H9 (cell line): ENCODE results near the gene TMEM117. TPM values are rescaled to one million over a fixed set of nuclear protein-coding genes. Genes with fewer than 3 reads are reported as not detected.

Experiments
- DNase-seq: peaks from one replicate; pipeline ENCODE4 v3.0.0-alpha.2; 2017
- H2AFZ ChIP-seq: one replicate; pipeline ENCODE4 v1.6.1; 2013; ENCODE audit warnings: mild to moderate bottlenecking, low read length, control low read depth, moderate library complexity
- H2AK5ac ChIP-seq: 2 replicates; pipeline ENCODE4 v1.6.1; 2013; ENCODE audit warnings: low read length, control low read depth, mixed read lengths; ENCODE audit not compliant: insufficient read length
- H2BK120ac ChIP-seq: one replicate; pipeline ENCODE4 v1.6.1; 2013; ENCODE audit warnings: low read depth, mild to moderate bottlenecking, low read length, control low read depth, inconsistent platforms; ENCODE audit not compliant: poor library complexity, severe bottlenecking
- H2BK12ac ChIP-seq: 2 replicates; pipeline ENCODE4 v1.6.1; 2013; ENCODE audit warnings: low read length, control low read depth, mixed read lengths, low read depth; ENCODE audit not compliant: insufficient read length
- H2BK15ac ChIP-seq: 2 replicates; pipeline ENCODE4 v1.6.1; 2013; ENCODE audit warnings: low read depth, low read length, control low read depth
- H2BK20ac ChIP-seq: one replicate; pipeline ENCODE4 v1.6.1; 2013; ENCODE audit warnings: low read depth, mild to moderate bottlenecking, low read length, control low read depth, inconsistent platforms; ENCODE audit not compliant: poor library complexity, severe bottlenecking
- H2BK5ac ChIP-seq: 2 replicates; pipeline ENCODE4 v1.6.1; 2013; ENCODE audit warnings: low read length, control low read depth, mixed read lengths; ENCODE audit not compliant: insufficient read length
- H3K14ac ChIP-seq: 2 replicates; pipeline ENCODE4 v1.6.1; 2013; ENCODE audit warnings: low read length, control low read depth; ENCODE audit not compliant: insufficient read depth
- H3K18ac ChIP-seq: 2 replicates; pipeline ENCODE4 v1.6.1; 2013; ENCODE audit warnings: low read depth, mild to moderate bottlenecking, mixed read lengths, low read length, control low read depth; ENCODE audit not compliant: insufficient read length
- H3K23ac ChIP-seq: 2 replicates; pipeline ENCODE4 v1.6.1; 2013; ENCODE audit warnings: low read length, control low read depth, mixed read lengths, low read depth; ENCODE audit not compliant: insufficient read length
- H3K23me2 ChIP-seq: 2 replicates; pipeline ENCODE4 v1.6.1; 2013; ENCODE audit warnings: low read depth, mild to moderate bottlenecking, mixed read lengths, low read length, control low read depth; ENCODE audit not compliant: insufficient read length, poor library complexity, severe bottlenecking
- H3K27ac ChIP-seq: 2 replicates; pipeline ENCODE4 v1.5.1; 2013; ENCODE audit warnings: low read length, control low read depth, mixed read lengths, low read depth; ENCODE audit not compliant: insufficient read length
- H3K27me3 ChIP-seq: 2 replicates; pipeline ENCODE4 v1.6.1; 2013; ENCODE audit warnings: low read length, control low read depth, inconsistent platforms; ENCODE audit not compliant: insufficient read depth
- H3K4ac ChIP-seq: 2 replicates; pipeline ENCODE4 v1.6.1; 2013; ENCODE audit warnings: low read depth, mild to moderate bottlenecking, control low read depth, inconsistent platforms, low read length, moderate library complexity
- H3K4me1 ChIP-seq: 2 replicates; pipeline ENCODE4 v1.6.1; 2013; ENCODE audit warnings: low read length, control low read depth, inconsistent platforms; ENCODE audit not compliant: insufficient read depth
- H3K4me2 ChIP-seq: 2 replicates; pipeline ENCODE4 v1.6.1; 2013; ENCODE audit warnings: low read length, control low read depth, mixed read lengths; ENCODE audit not compliant: insufficient read length, insufficient read depth
- H3K56ac ChIP-seq: 2 replicates; pipeline ENCODE4 v1.6.1; 2013; ENCODE audit warnings: low read depth, mild to moderate bottlenecking, mixed read lengths, low read length, control low read depth; ENCODE audit not compliant: insufficient read length
- H3K79me1 ChIP-seq: 2 replicates; pipeline ENCODE4 v1.6.1; 2013; ENCODE audit warnings: low read depth, mild to moderate bottlenecking, moderate library complexity, low read length, control low read depth, inconsistent platforms; ENCODE audit not compliant: insufficient read depth, poor library complexity, severe bottlenecking
- H3K79me2 ChIP-seq: 2 replicates; pipeline ENCODE4 v1.6.1; 2013; ENCODE audit warnings: low read length, control low read depth, inconsistent platforms; ENCODE audit not compliant: insufficient read depth
- H3K9ac ChIP-seq: 2 replicates; pipeline ENCODE4 v1.6.1; 2013; ENCODE audit warnings: low read length, control low read depth, mixed read lengths; ENCODE audit not compliant: insufficient read length; ENCODE audit errors: extremely low read depth
- H3K9me3 ChIP-seq: one replicate; pipeline ENCODE4 v1.6.1; 2013; ENCODE audit warnings: low read depth, low read length, inconsistent platforms; ENCODE audit not compliant: control insufficient read depth
- H3T11ph ChIP-seq: one replicate; pipeline ENCODE4 v1.6.1; 2013; ENCODE audit warnings: mild to moderate bottlenecking, low read length, control low read depth, inconsistent platforms
- H4K20me1 ChIP-seq: one replicate; pipeline ENCODE4 v1.6.1; 2013; ENCODE audit not compliant: control insufficient read depth, insufficient read length, insufficient read depth
- H4K5ac ChIP-seq: 2 replicates; pipeline ENCODE4 v1.6.1; 2013; ENCODE audit warnings: low read depth, mild to moderate bottlenecking, mixed read lengths, low read length, control low read depth; ENCODE audit not compliant: insufficient read length
- H4K8ac ChIP-seq: replicated peaks from 2 replicates; pipeline ENCODE4 v1.6.1; 2013; ENCODE audit warnings: low read length, control low read depth, mixed read lengths, low read depth; ENCODE audit not compliant: insufficient read length
- H4K91ac ChIP-seq: 2 replicates; pipeline ENCODE4 v1.6.1; 2013; ENCODE audit warnings: low read depth, mild to moderate bottlenecking, moderate library complexity, mixed read lengths, low read length, control low read depth; ENCODE audit not compliant: insufficient read length
- H3K27ac Mint-ChIP-seq, 3 experiments: 2 replicates in 2 of 3; 3 replicates in 1 of 3; pipeline ENCODE4 v1.8.0; 2020 to 2021; ENCODE audit warnings: mixed read lengths in 3 of 3, mild to moderate bottlenecking in 1 of 3, moderate library complexity in 1 of 3
- H3K27me3 Mint-ChIP-seq: 2 replicates; pipeline ENCODE4 v1.8.0; 2021; ENCODE audit warnings: low read depth, mild to moderate bottlenecking, moderate library complexity, mixed read lengths
- H3K36me3 Mint-ChIP-seq, 3 experiments: 2 replicates in 2 of 3; 3 replicates in 1 of 3; pipeline ENCODE4 v1.8.0; 2020 to 2021; ENCODE audit warnings: low read depth in 3 of 3, mixed read lengths in 3 of 3; ENCODE audit not compliant: insufficient read depth in 1 of 3
- H3K4me1 Mint-ChIP-seq, 2 experiments: 2 replicates each; pipeline ENCODE4 v1.8.0; 2020; ENCODE audit warnings: mixed read lengths in 2 of 2
- H3K4me3 Mint-ChIP-seq, 2 experiments: 2 replicates in 1 of 2; 3 replicates in 1 of 2; pipeline ENCODE4 v1.8.0; 2020 to 2021; ENCODE audit warnings: mild to moderate bottlenecking in 2 of 2, mixed read lengths in 2 of 2, moderate library complexity in 1 of 2
- H3K9me3 Mint-ChIP-seq, 2 experiments: 2 replicates in 1 of 2; 3 replicates in 1 of 2; pipeline ENCODE4 v1.8.0; 2020; ENCODE audit warnings: mild to moderate bottlenecking in 2 of 2, mixed read lengths in 2 of 2, moderate library complexity in 1 of 2
- CTCF ChIP-seq: fragments of 200-600 bp; sonication (generic); conservative IDR thresholded peaks from 3 replicates; pipeline ENCODE4 v1.8.0; 2021; ENCODE audit warnings: antibody characterized with exemption, mild to moderate bottlenecking
- WGBS: extraction: QIAGEN DNeasy Blood & Tissue Kit; methylation state at CpG from one replicate; pipeline ENCODE4 v1.1.7; 2013; ENCODE audit warnings: missing lambda C conversion rate, low lambda C conversion rate, mixed read lengths; ENCODE audit not compliant: insufficient read length; ENCODE audit errors: extremely low coverage; 5-methylcytosine and 5-hydroxymethylcytosine counted together
- total RNA-seq: library from RNA; stranded (reverse); gene quantifications from 2 replicates; pipeline ENCODE4 v1.2.1, GENCODE V29; 2021

Gene TMEM117
- total RNA-seq, 1 experiment from 2014 or later: 1.7 TPM

- Histone ChIP-seq H3K23ac (no peak overlapping the region), H3T11ph (no peak overlapping the region), H4K91ac (no peak overlapping the region), H2BK15ac (no peak overlapping the region), H2AFZ (no peak overlapping the region), H2BK120ac (no peak overlapping the region), H3K27ac (no peak overlapping the region), H4K5ac (no peak overlapping the region), H4K20me1 (no peaks in the 10 kb centered on the region), H2BK20ac (no peak overlapping the region), H3K9me3 (no peaks in the 10 kb centered on the region), H3K56ac (no peak overlapping the region), H3K4ac (no peak overlapping the region), H2BK12ac (no peak overlapping the region), H3K4me2 (no peak overlapping the region), H3K79me1 (no peaks in the 10 kb centered on the region), H3K4me1 (no peaks in the 10 kb centered on the region), H2AK5ac (no peak overlapping the region), H3K9ac (no peak overlapping the region), H2BK5ac (no peak overlapping the region), H3K27me3 (no peaks in the 10 kb centered on the region), H3K23me2 (no peaks in the 10 kb centered on the region), H4K8ac (no peak overlapping the region), H3K79me2 (no peaks in the 10 kb centered on the region), H3K18ac (no peak overlapping the region), H3K14ac (no peak overlapping the region)
- Mint-ChIP-seq H3K9me3 (peaks cover 2 to 25% of the 10 kb centered on the region in 2 experiments; a peak in 3 of 5 replicates), H3K27ac (no peak overlapping the region), H3K4me1 (no peaks in the 10 kb centered on the region), H3K4me3 (no peak overlapping the region), H3K27me3 (no peaks in the 10 kb centered on the region), H3K36me3 (peaks cover 0 to 8% (median 0%) of the 10 kb centered on the region in 3 experiments; a peak in 2 of 7 replicates)
- WGBS: no CpG with 5 or more reads among the region's 1 CpG
- no peak for TF ChIP-seq CTCF
- no peak for DNase-seq
These were observed 195.7 kb downstream of the TMEM117 start for GRCh38 chr12:44031472-44032185.
